H1 (cell line): Measurements from ENCODE around the gene CAPS2. TPM values are rescaled to one million over a fixed set of nuclear protein-coding genes. Genes with fewer than 3 reads are reported as not detected.

Experiments
- ASH2L ChIP-seq: fragments of 200-600, 300-600 bp; sonication (generic); IDR thresholded peaks from one replicate; pipeline ENCODE4 v1.7.1; 2017; ENCODE audit warnings: low read length
- BACH1 ChIP-seq: IDR thresholded peaks from 2 replicates; pipeline ENCODE4 v1.6.1; 2012; ENCODE audit warnings: low read length, improper control_type of control experiment
- CBX5 ChIP-seq: fragments of 300-800, 300-1000 bp; sonication (generic); IDR thresholded peaks from 2 replicates; pipeline ENCODE4 v1.7.1; 2016; ENCODE audit warnings: antibody characterized with exemption, low read length, low read depth
- CREB1 ChIP-seq: IDR thresholded peaks from 2 replicates; pipeline ENCODE4 v1.6.1; 2012; ENCODE audit warnings: inconsistent platforms
- CTBP2 ChIP-seq: IDR thresholded peaks from 2 replicates; pipeline ENCODE4 v1.7.0; 2011; ENCODE audit warnings: borderline replicate concordance, mild to moderate bottlenecking, moderate library complexity, mixed read lengths, low read length; ENCODE audit not compliant: insufficient read depth, insufficient read length
- FOSL1 ChIP-seq: IDR thresholded peaks from 2 replicates; pipeline ENCODE4 v1.6.1; 2011; ENCODE audit warnings: mild to moderate bottlenecking, low read depth, low read length, moderate library complexity; ENCODE audit not compliant: insufficient read depth
- MAFK ChIP-seq: IDR thresholded peaks from 2 replicates; pipeline ENCODE4 v1.6.1; 2012; ENCODE audit warnings: low read depth, mild to moderate bottlenecking, improper control_type of control experiment, low read length
- SIN3A ChIP-seq, 2 experiments: IDR thresholded peaks in 1 of 2; conservative IDR thresholded peaks in 1 of 2; 2 replicates each; pipeline ENCODE4 v1.6.1; 2011 to 2012; ENCODE audit warnings: low read length in 2 of 2, improper control_type of control experiment in 1 of 2, low read depth in 1 of 2, mild to moderate bottlenecking in 1 of 2
- SIX5 ChIP-seq: IDR thresholded peaks from 2 replicates; pipeline ENCODE4 v1.6.1; 2011; ENCODE audit warnings: mild to moderate bottlenecking, low read depth, low read length
- TEAD4 ChIP-seq: IDR thresholded peaks from 2 replicates; pipeline ENCODE4 v1.6.1; 2012; ENCODE audit warnings: low read depth, low read length, inconsistent platforms, mixed read lengths
- polyA plus RNA-seq, 7 experiments: library from polyadenylated mRNA; depleted of rRNA in 3 of 7; stranded (reverse) in 5 of 7; unstranded in 2 of 7; fragments of >200 nt in 5 of 7; fragments of 200-250 nt in 2 of 7; gene quantifications; 1 replicate in 5 of 7; 2 replicates in 1 of 7; 4 replicates in 1 of 7; pipeline versions ENCODE4 v1.2.1 to v1.2.3, GENCODE V29; 2011 to 2013; ENCODE audit warnings: missing spikeins in 2 of 7, mixed read lengths in 2 of 7
- total RNA-seq: library from RNA; stranded (reverse); fragmentation: NEBNext Ultra II Directional; extraction: Animal tissue kit (Norgen Biotek cat#: 25700); gene quantifications from 2 replicates; pipeline ENCODE4 v1.2.1, GENCODE V29; 2021
- TF ChIP-seq, protein P1 (sequence below): fragments of 300-600 bp; sonication (generic); IDR thresholded peaks from 2 replicates; pipeline ENCODE4 v1.7.1; 2012; ENCODE audit warnings: low read length, moderate library complexity, mild to moderate bottlenecking, inconsistent platforms; ENCODE audit not compliant: insufficient replicate concordance

The CAPS2 gene
- total and polyA plus RNA-seq, 2 of the 8 experiments (the other 6 are each of a cell fraction or from before 2014, with no cell fraction given), result 2.3 to 3.8 TPM

DNA sequence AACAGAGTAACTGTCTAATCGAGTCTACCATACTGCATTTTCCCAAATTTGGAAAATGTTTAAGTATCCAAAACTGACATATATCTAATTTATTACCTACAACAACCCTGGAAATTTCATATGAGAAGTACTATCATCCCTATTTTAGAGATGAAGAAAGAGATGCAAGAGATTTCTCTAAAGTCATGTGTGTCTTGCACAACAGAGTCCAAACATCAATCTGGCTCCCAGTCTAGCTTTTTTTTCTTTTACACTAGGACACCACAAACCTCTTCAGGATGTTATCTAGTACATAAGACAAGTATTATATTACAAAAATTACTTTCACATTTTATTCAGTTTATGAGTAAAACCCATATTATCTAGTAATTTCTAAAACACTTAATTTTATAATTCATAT lies 39.1 kb downstream of the CAPS2 start (continued):
- TF ChIP-seq, protein P1, sequence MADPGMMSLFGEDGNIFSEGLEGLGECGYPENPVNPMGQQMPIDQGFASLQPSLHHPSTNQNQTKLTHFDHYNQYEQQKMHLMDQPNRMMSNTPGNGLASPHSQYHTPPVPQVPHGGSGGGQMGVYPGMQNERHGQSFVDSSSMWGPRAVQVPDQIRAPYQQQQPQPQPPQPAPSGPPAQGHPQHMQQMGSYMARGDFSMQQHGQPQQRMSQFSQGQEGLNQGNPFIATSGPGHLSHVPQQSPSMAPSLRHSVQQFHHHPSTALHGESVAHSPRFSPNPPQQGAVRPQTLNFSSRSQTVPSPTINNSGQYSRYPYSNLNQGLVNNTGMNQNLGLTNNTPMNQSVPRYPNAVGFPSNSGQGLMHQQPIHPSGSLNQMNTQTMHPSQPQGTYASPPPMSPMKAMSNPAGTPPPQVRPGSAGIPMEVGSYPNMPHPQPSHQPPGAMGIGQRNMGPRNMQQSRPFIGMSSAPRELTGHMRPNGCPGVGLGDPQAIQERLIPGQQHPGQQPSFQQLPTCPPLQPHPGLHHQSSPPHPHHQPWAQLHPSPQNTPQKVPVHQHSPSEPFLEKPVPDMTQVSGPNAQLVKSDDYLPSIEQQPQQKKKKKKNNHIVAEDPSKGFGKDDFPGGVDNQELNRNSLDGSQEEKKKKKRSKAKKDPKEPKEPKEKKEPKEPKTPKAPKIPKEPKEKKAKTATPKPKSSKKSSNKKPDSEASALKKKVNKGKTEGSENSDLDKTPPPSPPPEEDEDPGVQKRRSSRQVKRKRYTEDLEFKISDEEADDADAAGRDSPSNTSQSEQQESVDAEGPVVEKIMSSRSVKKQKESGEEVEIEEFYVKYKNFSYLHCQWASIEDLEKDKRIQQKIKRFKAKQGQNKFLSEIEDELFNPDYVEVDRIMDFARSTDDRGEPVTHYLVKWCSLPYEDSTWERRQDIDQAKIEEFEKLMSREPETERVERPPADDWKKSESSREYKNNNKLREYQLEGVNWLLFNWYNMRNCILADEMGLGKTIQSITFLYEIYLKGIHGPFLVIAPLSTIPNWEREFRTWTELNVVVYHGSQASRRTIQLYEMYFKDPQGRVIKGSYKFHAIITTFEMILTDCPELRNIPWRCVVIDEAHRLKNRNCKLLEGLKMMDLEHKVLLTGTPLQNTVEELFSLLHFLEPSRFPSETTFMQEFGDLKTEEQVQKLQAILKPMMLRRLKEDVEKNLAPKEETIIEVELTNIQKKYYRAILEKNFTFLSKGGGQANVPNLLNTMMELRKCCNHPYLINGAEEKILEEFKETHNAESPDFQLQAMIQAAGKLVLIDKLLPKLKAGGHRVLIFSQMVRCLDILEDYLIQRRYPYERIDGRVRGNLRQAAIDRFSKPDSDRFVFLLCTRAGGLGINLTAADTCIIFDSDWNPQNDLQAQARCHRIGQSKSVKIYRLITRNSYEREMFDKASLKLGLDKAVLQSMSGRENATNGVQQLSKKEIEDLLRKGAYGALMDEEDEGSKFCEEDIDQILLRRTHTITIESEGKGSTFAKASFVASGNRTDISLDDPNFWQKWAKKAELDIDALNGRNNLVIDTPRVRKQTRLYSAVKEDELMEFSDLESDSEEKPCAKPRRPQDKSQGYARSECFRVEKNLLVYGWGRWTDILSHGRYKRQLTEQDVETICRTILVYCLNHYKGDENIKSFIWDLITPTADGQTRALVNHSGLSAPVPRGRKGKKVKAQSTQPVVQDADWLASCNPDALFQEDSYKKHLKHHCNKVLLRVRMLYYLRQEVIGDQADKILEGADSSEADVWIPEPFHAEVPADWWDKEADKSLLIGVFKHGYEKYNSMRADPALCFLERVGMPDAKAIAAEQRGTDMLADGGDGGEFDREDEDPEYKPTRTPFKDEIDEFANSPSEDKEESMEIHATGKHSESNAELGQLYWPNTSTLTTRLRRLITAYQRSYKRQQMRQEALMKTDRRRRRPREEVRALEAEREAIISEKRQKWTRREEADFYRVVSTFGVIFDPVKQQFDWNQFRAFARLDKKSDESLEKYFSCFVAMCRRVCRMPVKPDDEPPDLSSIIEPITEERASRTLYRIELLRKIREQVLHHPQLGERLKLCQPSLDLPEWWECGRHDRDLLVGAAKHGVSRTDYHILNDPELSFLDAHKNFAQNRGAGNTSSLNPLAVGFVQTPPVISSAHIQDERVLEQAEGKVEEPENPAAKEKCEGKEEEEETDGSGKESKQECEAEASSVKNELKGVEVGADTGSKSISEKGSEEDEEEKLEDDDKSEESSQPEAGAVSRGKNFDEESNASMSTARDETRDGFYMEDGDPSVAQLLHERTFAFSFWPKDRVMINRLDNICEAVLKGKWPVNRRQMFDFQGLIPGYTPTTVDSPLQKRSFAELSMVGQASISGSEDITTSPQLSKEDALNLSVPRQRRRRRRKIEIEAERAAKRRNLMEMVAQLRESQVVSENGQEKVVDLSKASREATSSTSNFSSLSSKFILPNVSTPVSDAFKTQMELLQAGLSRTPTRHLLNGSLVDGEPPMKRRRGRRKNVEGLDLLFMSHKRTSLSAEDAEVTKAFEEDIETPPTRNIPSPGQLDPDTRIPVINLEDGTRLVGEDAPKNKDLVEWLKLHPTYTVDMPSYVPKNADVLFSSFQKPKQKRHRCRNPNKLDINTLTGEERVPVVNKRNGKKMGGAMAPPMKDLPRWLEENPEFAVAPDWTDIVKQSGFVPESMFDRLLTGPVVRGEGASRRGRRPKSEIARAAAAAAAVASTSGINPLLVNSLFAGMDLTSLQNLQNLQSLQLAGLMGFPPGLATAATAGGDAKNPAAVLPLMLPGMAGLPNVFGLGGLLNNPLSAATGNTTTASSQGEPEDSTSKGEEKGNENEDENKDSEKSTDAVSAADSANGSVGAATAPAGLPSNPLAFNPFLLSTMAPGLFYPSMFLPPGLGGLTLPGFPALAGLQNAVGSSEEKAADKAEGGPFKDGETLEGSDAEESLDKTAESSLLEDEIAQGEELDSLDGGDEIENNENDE, result no peak
- TF ChIP-seq ASH2L (no peak), SIN3A (conservative IDR thresholded peaks at IDR 0.05 in 1 of 2, IDR thresholded peaks at IDR 0.05 in 1 of 2; ENCODE audit: low read depth in 1 of 2, low read length in 2 of 2) (no peak), TEAD4 (no peak), FOSL1 (no peak), SIX5 (no peak), CREB1 (no peak), CTBP2 (no peak), BACH1 (no peak), MAFK (no peak), CBX5 (no peak)
